M059J (cell line): ENCODE results near the gene EMILIN1. TPM values are rescaled to one million over a fixed set of nuclear protein-coding genes. Genes with fewer than 3 reads are reported as not detected.
"Not testable (repeated sequence)": the region's sequence is repeated elsewhere in the genome, so short reads cannot be mapped to it uniquely, and the experiment has no call there.

ENCODE experiments used
- DNase-seq: peaks from one replicate; pipeline ENCODE4 v3.0.0-alpha.2; 2012; ENCODE audit warnings: low read depth
- total RNA-seq: library from RNA; depleted of rRNA; stranded (reverse); fragments of >200 nt; shearing (Covaris generic); gene quantifications from 2 replicates; pipeline ENCODE4 v1.2.3, GENCODE V29; 2014

The EMILIN1 gene
- total RNA-seq, 1 experiment from 2014 or later, result 0.17 TPM

- DNase-seq, result no peak
Observed at GRCh38 chr2:27053776-27054175, 24.6 kb upstream of the EMILIN1 start.

DNA sequence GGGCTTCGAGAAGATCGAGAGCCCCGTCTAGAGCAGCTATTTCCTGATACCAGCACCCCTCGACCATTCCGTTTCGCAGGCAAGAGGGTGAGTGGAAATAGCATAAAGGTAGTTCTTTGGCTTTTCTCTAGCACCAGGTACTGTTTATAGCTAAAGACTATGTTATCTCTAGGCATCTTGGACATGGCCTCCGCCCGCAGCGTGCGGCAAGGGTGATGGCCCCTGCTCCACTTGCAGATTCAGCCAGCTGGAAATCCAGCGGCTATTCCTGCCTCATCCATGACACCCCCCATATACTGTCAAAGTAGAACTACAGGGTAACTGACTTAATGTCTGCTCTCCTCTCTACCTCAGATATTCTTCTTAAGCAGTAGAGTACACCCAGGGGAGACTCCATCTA, 23.7 kb upstream of the EMILIN1 start:
- DNase-seq, result no peak

DNA sequence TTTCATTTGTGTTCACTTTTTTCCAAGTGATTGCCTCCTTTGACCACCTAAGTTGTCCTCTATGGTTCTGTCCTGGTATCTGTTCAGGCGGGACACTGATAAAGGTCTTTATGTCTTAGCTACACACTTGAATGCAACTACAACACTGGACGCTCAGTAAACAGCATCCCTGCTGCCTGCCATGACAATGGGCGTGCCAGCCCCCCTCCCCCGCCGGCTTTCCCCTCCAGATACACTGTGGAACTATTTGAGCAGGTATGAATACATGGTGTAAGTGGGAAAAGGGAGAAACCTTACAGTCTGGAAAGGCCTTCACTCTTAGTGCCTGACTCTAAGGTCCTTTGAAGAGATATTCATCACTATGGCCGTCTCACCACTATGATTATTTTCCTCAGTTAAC, 21.2 kb upstream of the EMILIN1 start:
- no peak for DNase-seq

DNA sequence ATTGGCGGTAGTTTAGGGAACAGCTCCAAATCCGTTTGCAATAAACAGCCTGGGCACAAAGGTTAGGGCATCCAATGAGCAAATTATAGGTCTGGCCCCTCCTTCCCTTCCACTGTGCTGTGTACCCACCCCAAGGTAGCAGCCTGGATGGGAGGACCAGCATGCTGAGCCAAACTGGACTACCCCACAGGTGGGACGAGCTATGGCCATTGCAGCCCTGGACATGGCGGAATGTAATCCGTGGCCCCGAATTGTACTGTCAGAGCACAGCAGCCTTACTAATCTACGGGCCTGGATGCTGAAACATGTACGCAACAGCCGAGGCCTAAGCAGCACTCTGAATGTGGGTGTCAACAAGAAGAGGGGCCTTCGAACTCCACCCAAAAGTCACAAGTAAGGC, 20.2 kb upstream of the EMILIN1 start:
- no peak for DNase-seq

DNA sequence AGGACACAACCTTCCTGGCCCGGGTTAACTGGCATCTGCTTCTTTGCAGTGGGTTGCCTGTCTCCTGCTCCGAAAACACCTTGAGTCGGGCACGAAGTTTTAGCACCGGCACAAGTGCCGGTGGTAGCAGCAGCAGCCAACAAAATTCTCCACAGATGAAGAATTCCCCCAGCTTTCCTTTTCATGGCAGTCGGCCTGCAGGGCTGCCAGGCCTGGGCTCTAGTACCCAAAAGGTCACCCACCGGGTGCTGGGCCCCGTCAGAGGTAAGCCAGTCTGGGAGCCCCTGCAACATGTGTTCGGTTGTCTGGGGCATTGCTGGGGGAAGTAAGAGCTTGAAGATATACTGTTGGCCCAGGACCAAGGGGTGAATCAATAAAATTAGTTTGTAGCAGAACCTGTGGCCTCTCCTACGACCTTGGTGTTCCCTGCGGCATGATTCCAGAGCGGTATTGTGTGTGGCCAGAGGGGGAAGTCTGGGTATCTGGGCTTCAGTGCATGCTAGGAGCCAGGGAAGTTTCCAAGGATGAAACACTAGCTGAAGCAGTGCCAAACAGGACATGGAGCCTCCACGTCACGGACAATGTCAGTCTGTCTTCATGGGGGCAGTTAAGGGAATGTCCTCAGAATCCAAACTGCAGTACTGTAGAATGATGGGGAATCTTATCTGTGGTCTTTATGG, 19.1 kb upstream of the EMILIN1 start:
- no peak for DNase-seq

- DNase-seq, result no peak
Observed at GRCh38 chr2:27060323-27060722, 18.1 kb upstream of the EMILIN1 start.

- DNase-seq, result no peak
Observed at GRCh38 chr2:27065128-27065527, 13.3 kb upstream of the EMILIN1 start.

DNA sequence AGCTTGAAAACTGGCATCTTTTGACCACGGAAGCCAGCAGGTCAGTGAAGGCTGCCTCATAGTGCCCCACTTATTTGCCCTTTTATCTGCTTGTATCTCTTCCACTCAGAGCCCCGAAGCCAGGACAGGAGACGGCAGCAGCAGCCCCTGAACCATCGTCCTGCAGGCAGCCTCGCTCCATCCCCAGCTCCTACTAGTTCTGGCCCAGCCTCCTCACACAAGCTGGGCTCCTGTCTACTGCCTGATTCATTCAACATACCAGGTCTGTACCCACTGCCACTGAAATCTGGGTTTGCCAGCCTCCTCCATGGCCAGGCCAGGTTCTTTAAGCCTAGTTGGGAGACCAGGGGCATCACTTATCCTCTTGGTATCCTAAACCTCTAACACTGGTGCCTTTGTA, 11.0 kb upstream of the EMILIN1 start:
- DNase-seq, result no peak

- no peak for DNase-seq
Observed at GRCh38 chr2:27069436-27069835, 9.0 kb upstream of the EMILIN1 start.

DNA sequence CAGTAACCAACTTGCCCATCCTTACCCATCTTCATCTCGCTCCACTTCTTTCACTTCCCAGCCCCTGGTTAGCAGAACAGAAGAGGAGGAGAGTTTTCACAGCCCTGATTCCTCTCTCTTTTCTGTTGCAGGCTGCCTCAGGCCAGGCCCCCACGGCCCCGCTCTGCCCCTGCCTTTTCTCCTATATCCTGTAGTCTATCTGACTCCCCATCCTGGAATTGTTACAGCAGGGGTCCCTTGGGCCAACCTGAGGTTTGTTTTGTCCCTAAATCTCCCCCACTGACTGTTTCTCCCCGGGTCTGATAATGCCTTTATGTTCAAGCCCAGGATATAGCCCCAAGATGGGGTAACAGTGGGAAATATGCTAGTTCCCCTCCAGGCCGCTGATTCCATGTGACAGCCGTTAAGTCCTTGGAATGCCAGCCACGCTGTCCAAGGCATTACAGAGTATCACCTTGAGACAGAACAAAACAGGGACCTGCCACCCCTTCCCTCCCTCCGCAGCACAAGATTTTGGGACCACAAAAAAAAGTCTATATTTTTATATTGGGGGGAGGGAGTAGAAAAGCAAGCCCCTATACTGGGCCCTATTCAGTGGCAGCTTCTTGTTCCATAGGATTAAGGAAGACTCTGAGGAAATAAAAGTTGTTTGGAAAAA, 8.3 kb upstream of the EMILIN1 start:
- DNase-seq, result no peak

DNA sequence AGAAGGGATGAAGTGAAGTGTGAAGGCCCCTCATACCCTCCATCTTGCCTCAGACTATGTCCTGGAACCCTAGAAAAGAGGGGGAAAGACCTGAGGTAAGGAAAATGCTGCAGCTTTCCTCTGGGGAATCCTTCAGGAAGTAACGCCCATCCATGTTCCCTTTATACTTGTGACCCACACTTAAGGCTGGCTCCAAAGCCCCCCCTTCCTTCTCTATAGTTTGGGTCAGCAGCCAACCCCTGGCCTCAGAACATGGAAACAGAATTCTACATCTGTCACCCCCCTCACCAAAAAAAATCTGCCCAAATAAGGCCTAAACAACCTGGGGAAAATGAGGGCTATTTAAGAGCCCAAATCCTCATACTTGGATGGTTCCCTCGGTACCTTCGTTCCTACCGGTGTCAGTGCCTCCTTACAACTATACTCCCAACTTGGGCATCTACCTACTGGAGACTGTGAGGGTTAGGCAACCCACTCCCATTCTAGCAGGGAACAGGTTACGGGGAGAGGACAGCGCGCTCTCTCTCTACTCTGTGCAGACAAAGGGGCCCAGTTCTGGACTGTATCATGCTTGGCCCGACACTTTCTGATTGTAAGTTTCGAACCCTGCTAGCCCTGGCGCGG, 7.7 kb upstream of the EMILIN1 start:
- no peak for DNase-seq

- DNase-seq, result peak; percentile 88
Observed at GRCh38 chr2:27071277-27071989, 7.0 kb upstream of the EMILIN1 start, which contains the start of gene OST4. Gene OST4, minus strand, starts transcription at chr2:27071654.

DNA sequence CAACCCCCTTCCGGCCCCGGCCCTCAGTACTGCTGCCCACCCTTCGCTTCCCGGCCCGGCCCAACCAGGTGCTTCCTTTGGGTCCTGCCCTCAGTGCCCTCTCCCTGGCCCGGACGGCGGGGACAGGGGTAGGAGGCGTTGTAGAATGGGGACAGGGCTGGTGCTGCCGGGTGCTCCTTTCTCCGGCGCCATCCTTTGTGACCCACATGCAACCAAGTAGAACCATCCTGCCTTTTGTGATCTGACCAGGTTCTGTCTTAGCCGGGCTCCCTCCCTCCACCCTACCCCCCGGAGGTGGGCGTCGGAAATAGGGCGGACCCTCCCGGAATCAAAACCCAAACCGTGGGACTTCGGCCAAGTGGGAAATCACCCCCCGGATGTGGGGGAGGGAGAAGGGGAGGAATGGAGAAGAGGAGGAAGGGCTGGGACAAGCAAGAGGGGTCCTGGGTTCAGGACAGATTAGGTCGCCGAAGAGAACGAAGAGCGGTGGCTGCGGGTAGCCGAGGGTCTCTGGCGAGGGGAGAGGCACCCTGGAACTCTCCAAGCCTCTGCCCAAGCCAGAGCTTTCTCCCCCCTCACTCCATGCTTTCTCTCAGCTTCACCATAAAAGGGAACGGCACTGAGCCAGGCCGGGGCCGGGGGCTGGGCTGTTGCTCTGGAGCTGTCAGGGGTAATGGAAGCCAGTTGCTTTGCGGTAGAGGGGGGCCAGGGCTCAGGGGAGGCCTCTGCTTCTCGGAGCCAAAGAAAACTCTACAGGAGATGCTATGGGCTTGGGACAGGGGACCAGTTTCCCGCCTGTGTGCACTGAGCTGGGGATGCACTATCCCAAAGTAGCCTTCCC, 6.2 kb upstream of the EMILIN1 start:
- DNase-seq, result no peak

DNA sequence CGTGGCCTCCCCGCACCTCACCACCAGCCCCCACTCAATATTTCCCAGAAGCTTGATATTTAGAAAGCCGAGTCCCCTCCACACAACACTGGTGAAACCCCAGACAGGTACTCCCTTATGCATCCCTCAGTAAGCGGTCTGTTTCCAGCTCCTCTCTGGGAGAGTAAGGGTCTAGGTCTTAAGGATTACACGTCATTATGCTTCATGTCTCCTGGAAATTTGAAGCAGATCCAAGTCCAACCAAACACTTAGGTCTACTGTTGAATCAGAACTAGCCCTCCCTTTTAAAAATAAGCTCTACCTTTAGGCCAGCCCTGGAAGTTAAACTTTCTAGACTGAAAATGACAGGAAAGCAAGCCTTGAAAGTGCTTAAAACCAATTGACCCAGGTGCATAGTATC, 5.5 kb upstream of the EMILIN1 start:
- DNase-seq, result no peak

DNA sequence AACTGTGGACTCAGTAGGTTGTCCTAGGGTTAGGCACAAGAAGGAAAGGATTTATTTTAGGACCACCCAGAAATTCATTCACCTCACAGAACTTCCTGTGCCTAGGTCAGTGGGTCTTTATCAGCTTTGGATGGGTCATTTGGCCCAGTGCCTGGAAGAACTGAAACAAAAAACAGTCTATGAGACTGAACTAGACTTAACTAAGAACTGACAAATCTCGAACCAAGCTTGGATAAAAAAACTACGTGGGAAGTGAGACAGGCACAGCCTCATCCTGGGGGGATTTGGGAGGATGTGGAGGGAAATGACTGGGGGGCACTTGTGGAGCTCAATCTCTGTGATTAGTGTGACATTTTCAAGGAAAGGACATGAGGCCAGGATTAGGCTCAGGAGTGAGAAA, 4.6 kb upstream of the EMILIN1 start:
- DNase-seq, result no peak

- DNase-seq, result no peak
Observed at GRCh38 chr2:27074738-27075565, 3.5 kb upstream of the EMILIN1 start.

- DNase-seq, result not testable (repeated sequence)
Observed at GRCh38 chr2:27075566-27075871, 2.9 kb upstream of the EMILIN1 start.

GRCh38 chr2:27076323-27076722, 2.1 kb upstream of the EMILIN1 start:
- DNase-seq, result no peak

DNA sequence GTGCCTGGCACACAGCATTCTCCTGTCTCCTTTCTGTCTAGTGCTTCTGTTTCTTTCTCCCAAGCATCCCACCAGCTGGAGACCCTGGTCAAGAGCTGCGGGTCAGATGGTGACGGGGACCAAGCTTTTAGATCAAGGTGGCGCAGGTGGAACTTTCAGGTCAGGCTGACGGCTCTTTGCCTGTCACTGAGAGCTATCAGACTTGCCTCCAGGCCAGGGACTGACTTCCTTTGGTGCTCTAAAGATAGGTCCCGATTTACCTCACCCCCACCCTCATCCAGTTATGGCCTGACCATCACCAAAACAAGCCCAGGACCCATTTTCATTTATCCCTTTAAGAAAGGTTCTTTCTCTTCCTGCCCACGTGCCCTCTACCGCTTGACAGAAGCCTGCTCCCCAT, 1.2 kb upstream of the EMILIN1 start:
- no peak for DNase-seq

GRCh38 chr2:27079233-27080139, 1.1 kb downstream of the EMILIN1 start:
- DNase-seq, result no peak
